H1 (cell line): ENCODE data around the gene CLEC16A. TPM values are rescaled to one million over a fixed set of nuclear protein-coding genes. Genes with fewer than 3 reads are reported as not detected.

Source experiments
- EZH2 ChIP-seq: fragments of 200-600 bp; sonication (generic); IDR thresholded peaks from 2 replicates; pipeline ENCODE4 v1.7.1; 2012; ENCODE audit warnings: low read depth, mild to moderate bottlenecking, moderate library complexity, low read length, inconsistent platforms; ENCODE audit not compliant: severe bottlenecking
- JUN ChIP-seq: IDR thresholded peaks from 2 replicates; pipeline ENCODE4 v1.6.1; 2011; ENCODE audit warnings: low read depth, mild to moderate bottlenecking, improper control_type of control experiment, low read length
- SRF ChIP-seq: IDR thresholded peaks from 2 replicates; pipeline ENCODE4 v1.6.1; 2011; ENCODE audit warnings: mild to moderate bottlenecking, low read depth, low read length, moderate library complexity
- polyA plus RNA-seq, 7 experiments: library from polyadenylated mRNA; depleted of rRNA in 3 of 7; stranded (reverse) in 5 of 7; unstranded in 2 of 7; fragments of >200 nt in 5 of 7; fragments of 200-250 nt in 2 of 7; gene quantifications; 1 replicate in 5 of 7; 2 replicates in 1 of 7; 4 replicates in 1 of 7; pipeline versions ENCODE4 v1.2.1 to v1.2.3, GENCODE V29; 2011 to 2013; ENCODE audit warnings: missing spikeins in 2 of 7, mixed read lengths in 2 of 7
- total RNA-seq: library from RNA; stranded (reverse); fragmentation: NEBNext Ultra II Directional; extraction: Animal tissue kit (Norgen Biotek cat#: 25700); gene quantifications from 2 replicates; pipeline ENCODE4 v1.2.1, GENCODE V29; 2021

The CLEC16A gene
- total and polyA plus RNA-seq, 2 of the 8 experiments (the other 6 are each of a cell fraction or from before 2014, with no cell fraction given) = 7.6 to 19.3 TPM

GRCh38 chr16:11165349-11165748, 221.0 kb downstream of the CLEC16A start (continued):
- TF ChIP-seq JUN = no peak
- no peak for TF ChIP-seq SRF
- TF ChIP-seq EZH2 = no peak
